Naive B cell (primary cell): ENCODE results near the gene SKIC8. TPM values are rescaled to one million over a fixed set of nuclear protein-coding genes. Genes with fewer than 3 reads are reported as not detected.
A peak's percentile ranks its signal among the peaks of the same experiment; 100 is the strongest.
"Not testable (repeated sequence)": the region's sequence is repeated elsewhere in the genome, so short reads cannot be mapped to it uniquely, and the experiment has no call there.

ENCODE experiments used
- ATAC-seq, 2 donors: fragments of 150-1000 bp; cut with Tn5 transposase; 2 replicates each; pipeline ENCODE4 v1.10.0; 2021; ENCODE audit warnings: low read depth in 2 of 2, mild to moderate bottlenecking in 2 of 2, moderate library complexity in 2 of 2
- DNase-seq: peaks from one replicate; pipeline ENCODE4 v3.0.0; 2022
- H3K27ac Mint-ChIP-seq, 6 donors: one replicate each; pipeline ENCODE4 v1.8.0; 2020 to 2022; ENCODE audit warnings: mild to moderate bottlenecking in 6 of 6, mixed read lengths in 6 of 6, moderate library complexity in 5 of 6, inconsistent platforms in 2 of 6
- H3K27me3 Mint-ChIP-seq, 3 donors: one replicate each; pipeline ENCODE4 v1.8.0; 2021 to 2022; ENCODE audit warnings: mixed read lengths in 3 of 3, mild to moderate bottlenecking in 1 of 3
- H3K36me3 Mint-ChIP-seq, 2 donors: one replicate each; pipeline ENCODE4 v1.8.0; 2020 to 2022; ENCODE audit warnings: mixed read lengths in 2 of 2, inconsistent platforms in 1 of 2, mild to moderate bottlenecking in 1 of 2
- H3K4me1 Mint-ChIP-seq, 3 donors: one replicate each; pipeline ENCODE4 v1.8.0; 2020 to 2022; ENCODE audit warnings: mixed read lengths in 3 of 3, inconsistent platforms in 1 of 3, mild to moderate bottlenecking in 1 of 3, moderate library complexity in 1 of 3
- H3K4me3 Mint-ChIP-seq, 8 donors: one replicate each; pipeline ENCODE4 v1.8.0; 2020 to 2022; ENCODE audit warnings: mild to moderate bottlenecking in 8 of 8, mixed read lengths in 8 of 8, moderate library complexity in 8 of 8, inconsistent platforms in 2 of 8
- H3K9me3 Mint-ChIP-seq, 7 donors: one replicate each; pipeline ENCODE4 v1.8.0; 2020 to 2022; ENCODE audit warnings: mixed read lengths in 7 of 7, mild to moderate bottlenecking in 5 of 7, inconsistent platforms in 2 of 7, moderate library complexity in 1 of 7
- polyA plus RNA-seq, 6 donors: library from polyadenylated mRNA; unstranded; fragments of 300-500 nt; fragmentation: Illumina TruSeq; gene quantifications; one replicate each; pipeline ENCODE4 v1.2.3, GENCODE V29; 2021; ENCODE audit warnings: low read depth in 6 of 6

The SKIC8 gene
- polyA plus RNA-seq, 6 donors from 2014 or later, result 60.8 to 107 (median 72.6) TPM

GRCh38 chr15:78251136-78251535 is 48.3 kb downstream of the SKIC8 start:
- no peak overlapping the region for H3K27ac Mint-ChIP-seq
- no peak for DNase-seq
- H3K36me3 Mint-ChIP-seq, result no peaks in the 10 kb centered on the region
- no peaks in the 10 kb centered on the region for H3K9me3 Mint-ChIP-seq
- H3K4me1 Mint-ChIP-seq, result no peaks in the 10 kb centered on the region
- no peak for ATAC-seq
- peaks cover 0 to 14% (median 5%) of the 10 kb centered on the region in 3 donors for H3K27me3 Mint-ChIP-seq
- H3K4me3 Mint-ChIP-seq, result no peak overlapping the region

- Mint-ChIP-seq H3K36me3 (no peaks in the 10 kb centered on the region), H3K9me3 (no peaks in the 10 kb centered on the region), H3K4me1 (no peaks in the 10 kb centered on the region), H3K27me3 (peaks cover 0 to 14% (median 5%) of the 10 kb centered on the region in 3 donors), H3K27ac (no peak overlapping the region), H3K4me3 (no peak overlapping the region)
- ATAC-seq (no peak), DNase-seq (no peak)
These were observed 50.3 kb downstream of the SKIC8 start for GRCh38 chr15:78249131-78249530.

- Mint-ChIP-seq H3K36me3 (no peaks in the 10 kb centered on the region), H3K9me3 (no peaks in the 10 kb centered on the region), H3K4me1 (no peaks in the 10 kb centered on the region), H3K4me3 (no peak overlapping the region), H3K27me3 (peaks cover 0 to 14% (median 5%) of the 10 kb centered on the region in 3 donors), H3K27ac (peak overlapping the region in 1 of 6 donors; percentile 38)
- ATAC-seq, result no peak
- DNase-seq, result no peak
These were observed 51.5 kb downstream of the SKIC8 start for GRCh38 chr15:78247911-78248310.

- ATAC-seq, DNase-seq, H3K4me3 Mint-ChIP-seq, H3K27ac Mint-ChIP-seq, H3K36me3 Mint-ChIP-seq, H3K4me1 Mint-ChIP-seq, H3K27me3 Mint-ChIP-seq, H3K9me3 Mint-ChIP-seq: not testable (repeated sequence)
These were observed 53.3 kb downstream of the SKIC8 start for GRCh38 chr15:78245976-78246620.

- not testable (repeated sequence) for H3K36me3 Mint-ChIP-seq, ATAC-seq, H3K4me1 Mint-ChIP-seq, DNase-seq, H3K4me3 Mint-ChIP-seq, H3K27me3 Mint-ChIP-seq, H3K9me3 Mint-ChIP-seq, H3K27ac Mint-ChIP-seq
These were observed 54.0 kb downstream of the SKIC8 start for GRCh38 chr15:78245392-78245791.

GRCh38 chr15:78244893-78245292 is 54.5 kb downstream of the SKIC8 start:
- Mint-ChIP-seq H3K9me3 (no peaks in the 10 kb centered on the region), H3K27me3 (peaks cover 0 to 6% (median 4%) of the 10 kb centered on the region in 3 donors), H3K36me3 (no peaks in the 10 kb centered on the region), H3K27ac (no peak overlapping the region), H3K4me3 (no peak overlapping the region), H3K4me1 (peaks cover 0 to 6% (median 4%) of the 10 kb centered on the region in 3 donors)
- ATAC-seq, result no peak
- DNase-seq, result no peak

- H3K4me1 Mint-ChIP-seq, result peaks cover 0 to 6% (median 4%) of the 10 kb centered on the region in 3 donors
These were observed 55.3 kb downstream of the SKIC8 start for GRCh38 chr15:78244101-78244500.

GRCh38 chr15:78243491-78243941 is 55.9 kb downstream of the SKIC8 start:
- Mint-ChIP-seq H3K4me1 (peaks cover 0 to 6% (median 4%) of the 10 kb centered on the region in 3 donors), H3K27me3 (peaks cover 0 to 6% (median 4%) of the 10 kb centered on the region in 3 donors), H3K27ac (no peak overlapping the region), H3K36me3 (no peaks in the 10 kb centered on the region), H3K4me3 (no peak overlapping the region), H3K9me3 (no peaks in the 10 kb centered on the region)
- ATAC-seq (no peak), DNase-seq (no peak)

More at GRCh38 chr15:78244101-78244500, 55.3 kb downstream of the SKIC8 start:
- Mint-ChIP-seq H3K9me3 (no peaks in the 10 kb centered on the region), H3K27me3 (peaks cover 0 to 6% (median 4%) of the 10 kb centered on the region in 3 donors), H3K4me3 (peak overlapping the region in 1 of 8 donors; percentile 60), H3K36me3 (no peaks in the 10 kb centered on the region), H3K27ac (no peak overlapping the region)
- ATAC-seq, result no peak
- DNase-seq, result no peak

GRCh38 chr15:78243058-78243457 is 56.4 kb downstream of the SKIC8 start:
- Mint-ChIP-seq H3K9me3 (no peaks in the 10 kb centered on the region), H3K4me3 (no peak overlapping the region), H3K4me1 (peaks cover 0 to 6% (median 4%) of the 10 kb centered on the region in 3 donors), H3K36me3 (no peaks in the 10 kb centered on the region), H3K27me3 (peaks cover 0 to 6% (median 4%) of the 10 kb centered on the region in 3 donors), H3K27ac (peak overlapping the region in 1 of 6 donors; percentile 26)
- no peak for DNase-seq
- ATAC-seq, result no peak

GRCh38 chr15:78242128-78242527 is 57.3 kb downstream of the SKIC8 start:
- peak overlapping the region in 1 of 6 donors; percentile 51 for H3K27ac Mint-ChIP-seq
- no peaks in the 10 kb centered on the region for H3K9me3 Mint-ChIP-seq
- peak overlapping the region in 1 of 8 donors; percentile 60 for H3K4me3 Mint-ChIP-seq
- DNase-seq (no peak), ATAC-seq (no peak)
- peaks cover 0 to 5% (median 4%) of the 10 kb centered on the region in 3 donors for H3K27me3 Mint-ChIP-seq
- H3K36me3 Mint-ChIP-seq, result no peaks in the 10 kb centered on the region
- H3K4me1 Mint-ChIP-seq, result peaks cover 0 to 6% (median 4%) of the 10 kb centered on the region in 3 donors

GRCh38 chr15:78241017-78241416 is 58.4 kb downstream of the SKIC8 start:
- DNase-seq, result peak; percentile 69
- no peak overlapping the region for H3K27ac Mint-ChIP-seq
- H3K4me3 Mint-ChIP-seq, result no peak overlapping the region
- H3K9me3 Mint-ChIP-seq, result no peaks in the 10 kb centered on the region
- H3K36me3 Mint-ChIP-seq, result no peaks in the 10 kb centered on the region
- peaks cover 0 to 4% (median 4%) of the 10 kb centered on the region in 3 donors for H3K27me3 Mint-ChIP-seq
- H3K4me1 Mint-ChIP-seq, result peaks cover 0 to 6% (median 4%) of the 10 kb centered on the region in 3 donors
- ATAC-seq, result peak; percentile 83 to 96

- H3K27me3 Mint-ChIP-seq, result peaks cover 2 to 12% (median 4%) of the 10 kb centered on the region in 3 donors
- DNase-seq (no peak), ATAC-seq (no peak)
- peaks cover 0 to 6% (median 4%) of the 10 kb centered on the region in 3 donors for H3K4me1 Mint-ChIP-seq
- H3K9me3 Mint-ChIP-seq, result no peaks in the 10 kb centered on the region
- peak overlapping the region in 1 of 6 donors; percentile 29 for H3K27ac Mint-ChIP-seq
- H3K36me3 Mint-ChIP-seq, result no peaks in the 10 kb centered on the region
- H3K4me3 Mint-ChIP-seq, result no peak overlapping the region
These were observed 59.6 kb downstream of the SKIC8 start for GRCh38 chr15:78239811-78240210.

- no peak for ATAC-seq
- no peak for DNase-seq
- Mint-ChIP-seq H3K27ac (peak overlapping the region in 1 of 6 donors; percentile 49), H3K4me1 (peaks cover 0 to 6% (median 4%) of the 10 kb centered on the region in 3 donors), H3K27me3 (peaks cover under 1 to 21% (median 12%) of the 10 kb centered on the region in 3 donors), H3K9me3 (no peaks in the 10 kb centered on the region), H3K4me3 (no peak overlapping the region), H3K36me3 (no peaks in the 10 kb centered on the region)
These were observed 62.3 kb downstream of the SKIC8 start for GRCh38 chr15:78237146-78237545.

GRCh38 chr15:78236491-78236890 is 62.9 kb downstream of the SKIC8 start:
- H3K27me3 Mint-ChIP-seq, result peaks cover 0 to 21% (median 12%) of the 10 kb centered on the region in 3 donors
- peak overlapping the region in 1 of 6 donors; percentile 5 for H3K27ac Mint-ChIP-seq
- no peaks in the 10 kb centered on the region for H3K36me3 Mint-ChIP-seq
- H3K4me1 Mint-ChIP-seq, result peaks cover 0 to 6% (median 4%) of the 10 kb centered on the region in 3 donors
- no peaks in the 10 kb centered on the region for H3K9me3 Mint-ChIP-seq
- ATAC-seq (no peak), DNase-seq (no peak)
- H3K4me3 Mint-ChIP-seq, result no peak overlapping the region
